K562 (cell line): Measurements from ENCODE around the gene COX7A2. TPM values are rescaled to one million over a fixed set of nuclear protein-coding genes. Genes with fewer than 3 reads are reported as not detected.

Source experiments
- ATAC-seq: fragments of 200-7000 bp; cut with Tn5 transposase; 3 replicates; pipeline ENCODE4 v1.9.1; 2020; ENCODE audit warnings: moderate library complexity
- BruUV-seq: library from RNA; stranded (reverse); fragments of 400-500 nt; replicated peaks from 2 replicates; lab custom pipeline; 2021; lab: Mats Ljungman, UMichigan
- CTCF ChIA-PET: fragments of 300-600 bp; formaldehyde crosslinking; extraction: SDS; loops from one replicate; lab custom pipeline; 2021; ENCODE audit warnings: low intra/inter-chr PET ratio; lab: Yijun Ruan, JAX
- POLR2A ChIA-PET: fragments of 300-600, 350-650 bp; sonication (Branson Sonifier 250); formaldehyde crosslinking; extraction: SDS; loops from one replicate; lab custom pipeline; 2021; ENCODE audit warnings: antibody characterized with exemption, inconsistent platforms; lab: Yijun Ruan, JAX
- DNase-seq, 4 experiments: peaks; one replicate each; pipeline versions ENCODE4 v3.0.0 to v3.0.0-alpha.2; 2011 to 2018; ENCODE audit warnings: low spot score in 3 of 4, mixed read lengths in 3 of 4; ENCODE audit errors: extremely low read depth in 1 of 4
- FAIRE-seq: peaks from 2 replicates; lab custom pipeline; 2011; peaks lifted over from hg19 to GRCh38; lab: Jason Lieb, UNC
- H2AFZ ChIP-seq: 2 replicates; pipeline ENCODE4 v1.6.0; 2011; ENCODE audit warnings: low read depth, low read length, control low read depth, inconsistent platforms
- H3K27ac ChIP-seq: fragments of 200-600 bp; 3 replicates; pipeline ENCODE4 v1.8.0; 2011; ENCODE audit warnings: low read depth, mild to moderate bottlenecking, control low read depth, inconsistent platforms, low read length, moderate library complexity, mixed read lengths; ENCODE audit errors: extremely low read depth
- H3K27me3 ChIP-seq, 2 experiments: fragments of 300-600 bp in 1 of 2; 2 replicates in 1 of 2; 3 replicates in 1 of 2; pipeline versions ENCODE4 v1.6.0 to v1.8.0; 2011; ENCODE audit warnings: inconsistent platforms in 2 of 2, low read length in 2 of 2, mild to moderate bottlenecking in 1 of 2, mixed read lengths in 1 of 2, moderate library complexity in 1 of 2; ENCODE audit not compliant: control insufficient read depth in 2 of 2, insufficient read depth in 2 of 2
- H3K36me3 ChIP-seq: fragments of 300-600 bp; 3 replicates; pipeline ENCODE4 v1.8.0; 2011; ENCODE audit warnings: mild to moderate bottlenecking, low read length, inconsistent platforms; ENCODE audit not compliant: control insufficient read depth, insufficient read depth
- H3K4me1 ChIP-seq, 2 experiments: fragments of 200-600 bp in 1 of 2; replicated peaks in 1 of 2; 2 replicates in 1 of 2; 3 replicates in 1 of 2; pipeline versions ENCODE4 v1.5.1 to v1.8.0; 2011; ENCODE audit warnings: inconsistent platforms in 2 of 2, low read length in 2 of 2, mild to moderate bottlenecking in 1 of 2, mixed read lengths in 1 of 2, moderate library complexity in 1 of 2; ENCODE audit not compliant: control insufficient read depth in 2 of 2, insufficient read depth in 2 of 2
- H3K4me2 ChIP-seq: 2 replicates; pipeline ENCODE4 v1.6.1; 2011; ENCODE audit warnings: low read length, control low read depth, inconsistent platforms, mixed read lengths; ENCODE audit not compliant: insufficient read depth
- H3K4me3 ChIP-seq: fragments of 200-600 bp; sonication (generic), shearing (Covaris generic); 2 replicates; pipeline ENCODE4 v1.5.1; 2016; ENCODE audit warnings: control low read depth, inconsistent platforms
- H3K79me2 ChIP-seq: fragments of 200-600 bp; 3 replicates; pipeline ENCODE4 v1.8.0; 2011; ENCODE audit warnings: low read length, inconsistent platforms; ENCODE audit not compliant: control insufficient read depth, insufficient read depth
- H3K9ac ChIP-seq, 2 experiments: 2 replicates each; pipeline versions ENCODE4 v1.6.0 to v1.6.1; 2011; ENCODE audit warnings: low read depth in 2 of 2, low read length in 2 of 2, control low read depth in 1 of 2, inconsistent platforms in 1 of 2, mild to moderate bottlenecking in 1 of 2, mixed read lengths in 1 of 2; ENCODE audit not compliant: insufficient read depth in 1 of 2
- H3K9me1 ChIP-seq: one replicate; pipeline ENCODE4 v1.6.0; 2011; ENCODE audit warnings: inconsistent platforms, mild to moderate bottlenecking, low read length, moderate library complexity; ENCODE audit not compliant: control insufficient read depth, insufficient read depth
- H3K9me3 ChIP-seq: replicated peaks from 2 replicates; pipeline ENCODE4 v1.5.1; 2011; ENCODE audit warnings: low read depth, low read length, inconsistent platforms; ENCODE audit not compliant: control insufficient read depth, insufficient read depth
- H4K20me1 ChIP-seq: replicated peaks from 2 replicates; pipeline ENCODE4 v1.6.1; 2011; ENCODE audit warnings: low read length, inconsistent platforms, mixed read lengths; ENCODE audit not compliant: control insufficient read depth, insufficient read depth
- ARID1B ChIP-seq: fragments of 450-650 bp; IDR thresholded peaks from 2 replicates; pipeline ENCODE4 v1.6.1; 2016; ENCODE audit warnings: antibody characterized with exemption, mild to moderate bottlenecking, inconsistent platforms
- CBFB ChIP-seq: sonication (generic); formaldehyde crosslinking; IDR thresholded peaks from 2 replicates; pipeline ENCODE4 v1.4.0; 2020; ENCODE audit warnings: mild to moderate bottlenecking, missing genetic modification reagents
- CSDE1 ChIP-seq, 2 experiments: fragments of 450-650 bp; IDR thresholded peaks; 2 replicates each; pipeline ENCODE4 v1.6.1; 2016; ENCODE audit warnings: mild to moderate bottlenecking in 1 of 2
- FOS ChIP-seq: IDR thresholded peaks from 3 replicates; pipeline ENCODE4 v1.6.1; 2011; ENCODE audit not compliant: insufficient read length; ENCODE audit errors: extremely low read depth
- HDGF ChIP-seq: fragments of 450-650 bp; IDR thresholded peaks from 2 replicates; pipeline ENCODE4 v1.6.1; 2016
- NR2C1 ChIP-seq, 2 experiments: fragments of 450-650 bp; IDR thresholded peaks; 2 replicates each; pipeline ENCODE4 v1.6.1; 2017; ENCODE audit warnings: mild to moderate bottlenecking in 2 of 2, antibody characterized with exemption in 1 of 2, inconsistent platforms in 1 of 2, missing compliant biosample characterization in 1 of 2, missing genetic modification characterization in 1 of 2
- RAD21 ChIP-seq, 2 experiments: fragments of 250-450 bp in 1 of 2; fragments of 450-650 bp in 1 of 2; sonication (Bioruptor Pico) in 1 of 2; formaldehyde crosslinking in 1 of 2; IDR thresholded peaks in 1 of 2; conservative IDR thresholded peaks in 1 of 2; 2 replicates each; pipeline versions ENCODE4 v1.4.0 to v1.8.0; 2020 to 2022; ENCODE audit warnings: mild to moderate bottlenecking in 2 of 2, moderate library complexity in 1 of 2
- SIX5 ChIP-seq, 2 experiments: IDR thresholded peaks; 2 replicates each; pipeline ENCODE4 v1.6.1; 2011; ENCODE audit warnings: low read length in 2 of 2, borderline replicate concordance in 1 of 2, low read depth in 1 of 2, mild to moderate bottlenecking in 1 of 2, moderate library complexity in 1 of 2; ENCODE audit not compliant: insufficient read depth in 1 of 2
- TFAM ChIP-seq: fragments of 250-450 bp; sonication (Bioruptor Pico); conservative IDR thresholded peaks from 2 replicates; pipeline ENCODE4 v1.5.0; 2021; ENCODE audit warnings: mild to moderate bottlenecking, moderate library complexity
- WGBS: fragments of 100-300 bp; shearing (Covaris generic); methylation state at CpG from one replicate; pipeline ENCODE4 v1.1.6; 2016; ENCODE audit warnings: low coverage, mixed read lengths; ENCODE audit not compliant: insufficient coverage; ENCODE audit errors: missing lambda C conversion rate; 5-methylcytosine and 5-hydroxymethylcytosine counted together
- in situ Hi-C: fragments of 300-500 bp; cut with MboI; formaldehyde crosslinking; loops from 4 replicates; pipeline ENCODE4 v1.15.0; 2018; ENCODE audit warnings: inconsistent platforms, mixed read lengths
- intact Hi-C: fragments of 100-400 bp; cut with micrococcal nuclease; formaldehyde crosslinking; loops from 2 replicates; pipeline ENCODE4 v1.14.2; 2022
- polyA plus RNA-seq, 8 experiments: library from polyadenylated mRNA; depleted of rRNA in 4 of 8; stranded (reverse) in 5 of 8; unstranded in 3 of 8; fragments of >200 nt; fragmentation: Nextera tagmentation in 2 of 8; fragmentation: Illumina TruSeq in 1 of 8; extraction: Ambion mirVana in 2 of 8; extraction: Trizol in 1 of 8; gene quantifications; 2 replicates each; pipeline versions ENCODE4 v1.2.1 to v1.2.3, GENCODE V29; 2011 to 2014; ENCODE audit warnings: inconsistent platforms in 1 of 8, missing spikeins in 1 of 8
- total RNA-seq, 7 experiments: library from RNA; depleted of rRNA in 6 of 7; stranded (reverse); fragments of >200 nt in 6 of 7; fragmentation: Illumina TruSeq in 2 of 7; extraction: Trizol in 2 of 7; gene quantifications; 2 replicates each; pipeline versions ENCODE4 v1.2.1 to v1.2.3, GENCODE V29; 2011 to 2021; ENCODE audit warnings: low replicate concordance in 1 of 7
- TF ChIP-seq, protein P1 (sequence below): fragments of 450-650 bp; IDR thresholded peaks from 2 replicates; pipeline ENCODE4 v1.7.1; 2018; ENCODE audit warnings: mild to moderate bottlenecking, low read depth; ENCODE audit not compliant: partially characterized antibody
- TF ChIP-seq, protein P2 (sequence below): sonication (generic); formaldehyde crosslinking; IDR thresholded peaks from 2 replicates; pipeline ENCODE4 v1.8.0; 2022; ENCODE audit warnings: missing genetic modification reagents, mild to moderate bottlenecking, moderate library complexity, borderline replicate concordance
- TF ChIP-seq, protein P3 (sequence below): sonication (generic); IDR thresholded peaks from 2 replicates; pipeline ENCODE4 v1.6.1; 2016
- TF ChIP-seq, protein P4 (sequence below): fragments of 450-650 bp; formaldehyde crosslinking; IDR thresholded peaks from 2 replicates; pipeline ENCODE4 v1.4.0; 2020; ENCODE audit warnings: mild to moderate bottlenecking, moderate library complexity

Gene COX7A2
- total and polyA plus RNA-seq, 9 of the 15 experiments (the other 6 are each of a cell fraction or from before 2014, with no cell fraction given), result 234 to 2,216 (median 585) TPM

DNA sequence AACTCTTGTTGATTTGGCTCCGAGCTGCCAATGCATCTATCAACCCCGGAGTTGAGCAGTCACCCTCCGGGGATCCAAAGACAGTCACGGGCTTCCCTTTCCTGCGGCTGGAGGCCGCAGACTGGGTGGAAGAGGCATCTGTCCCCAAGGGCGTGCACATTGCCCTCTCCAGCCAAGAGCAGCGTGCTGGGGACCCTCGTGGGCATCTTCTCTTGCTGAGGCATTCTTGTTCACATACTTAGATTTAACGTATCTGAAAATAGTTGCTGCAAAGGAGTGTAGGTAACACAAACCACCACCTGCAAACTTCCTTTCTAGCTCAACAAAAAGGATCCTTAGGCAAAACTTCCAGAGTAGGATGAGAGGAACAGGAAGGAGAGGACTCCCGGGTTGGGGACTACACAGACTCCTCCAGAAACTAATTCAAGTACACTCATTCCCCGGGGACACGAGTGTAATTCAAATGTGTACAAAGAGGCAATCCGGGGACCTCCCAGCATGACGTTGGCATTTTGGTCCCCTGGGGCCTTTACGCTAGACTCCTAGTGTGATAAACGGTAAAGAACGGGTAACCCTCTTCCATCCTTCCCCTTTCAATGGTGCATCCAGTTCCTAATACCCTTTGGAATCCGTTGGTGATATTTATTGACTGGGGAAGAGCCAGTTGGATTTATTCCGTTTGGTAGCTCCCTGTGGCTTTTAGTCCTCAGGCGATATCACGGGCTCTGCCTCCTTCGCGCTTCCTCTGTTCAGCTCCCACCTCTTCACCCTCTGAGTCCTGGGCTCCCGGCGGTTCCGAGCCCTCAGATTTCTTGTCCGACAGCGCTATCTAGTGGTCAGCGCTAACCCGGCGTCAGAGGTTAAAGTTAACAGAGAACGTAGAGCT, 35.1 kb downstream of the COX7A2 start:
- H3K9ac ChIP-seq, result no peak overlapping the region
- no peak overlapping the region for H2AFZ ChIP-seq
- H3K27me3 ChIP-seq, result peaks cover 21 to 45% of the 10 kb centered on the region in 2 experiments; a peak in 4 of 5 replicates
- H4K20me1 ChIP-seq, result 0 out of 2 replicates have a peak, but pooled peaks cover 4% of the 10 kb centered on the region
- peaks cover 0 to 10% of the 10 kb centered on the region in 2 experiments; a peak in 1 of 5 replicates for H3K4me1 ChIP-seq
- POLR2A ChIA-PET, result interaction anchor here (0.7 kb wide), 1 partner anchor 14 kb away, joined by 3 read pairs; no protein-coding TSS in a partner anchor
- ATAC-seq (peak; percentile 94), FAIRE-seq (peak; percentile 91), DNase-seq (peak; percentile 63 to 81 (median 70))
- H3K9me3 ChIP-seq, result no peaks in the 10 kb centered on the region
- CTCF ChIA-PET, result interaction anchor here (0.6 to 1.5 kb wide), 4 partner anchors 318 to 1469 kb away, joined by 3 to 12 read pairs (median 6); no protein-coding TSS in a partner anchor
- H3K79me2 ChIP-seq, result no peaks in the 10 kb centered on the region
- no peaks in the 10 kb centered on the region for H3K9me1 ChIP-seq
- 3% methylated on average over 32 of the region's 33 CpGs for WGBS
- H3K4me2 ChIP-seq, result no peak overlapping the region
- H3K36me3 ChIP-seq, result no peaks in the 10 kb centered on the region
- in situ Hi-C loops, result no loop called here
- no peak overlapping the region for H3K4me3 ChIP-seq
- no TSS peak for BruUV-seq
- H3K27ac ChIP-seq, result no peak overlapping the region
- intact Hi-C loops, result loop anchor here (1.0 to 5.0 kb wide), 6 partner anchors 318 to 1533 kb away; no protein-coding TSS in a partner anchor
- TF ChIP-seq, protein P1, sequence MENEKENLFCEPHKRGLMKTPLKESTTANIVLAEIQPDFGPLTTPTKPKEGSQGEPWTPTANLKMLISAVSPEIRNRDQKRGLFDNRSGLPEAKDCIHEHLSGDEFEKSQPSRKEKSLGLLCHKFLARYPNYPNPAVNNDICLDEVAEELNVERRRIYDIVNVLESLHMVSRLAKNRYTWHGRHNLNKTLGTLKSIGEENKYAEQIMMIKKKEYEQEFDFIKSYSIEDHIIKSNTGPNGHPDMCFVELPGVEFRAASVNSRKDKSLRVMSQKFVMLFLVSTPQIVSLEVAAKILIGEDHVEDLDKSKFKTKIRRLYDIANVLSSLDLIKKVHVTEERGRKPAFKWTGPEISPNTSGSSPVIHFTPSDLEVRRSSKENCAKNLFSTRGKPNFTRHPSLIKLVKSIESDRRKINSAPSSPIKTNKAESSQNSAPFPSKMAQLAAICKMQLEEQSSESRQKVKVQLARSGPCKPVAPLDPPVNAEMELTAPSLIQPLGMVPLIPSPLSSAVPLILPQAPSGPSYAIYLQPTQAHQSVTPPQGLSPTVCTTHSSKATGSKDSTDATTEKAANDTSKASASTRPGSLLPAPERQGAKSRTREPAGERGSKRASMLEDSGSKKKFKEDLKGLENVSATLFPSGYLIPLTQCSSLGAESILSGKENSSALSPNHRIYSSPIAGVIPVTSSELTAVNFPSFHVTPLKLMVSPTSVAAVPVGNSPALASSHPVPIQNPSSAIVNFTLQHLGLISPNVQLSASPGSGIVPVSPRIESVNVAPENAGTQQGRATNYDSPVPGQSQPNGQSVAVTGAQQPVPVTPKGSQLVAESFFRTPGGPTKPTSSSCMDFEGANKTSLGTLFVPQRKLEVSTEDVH, result no peak
- TF ChIP-seq, protein P2, sequence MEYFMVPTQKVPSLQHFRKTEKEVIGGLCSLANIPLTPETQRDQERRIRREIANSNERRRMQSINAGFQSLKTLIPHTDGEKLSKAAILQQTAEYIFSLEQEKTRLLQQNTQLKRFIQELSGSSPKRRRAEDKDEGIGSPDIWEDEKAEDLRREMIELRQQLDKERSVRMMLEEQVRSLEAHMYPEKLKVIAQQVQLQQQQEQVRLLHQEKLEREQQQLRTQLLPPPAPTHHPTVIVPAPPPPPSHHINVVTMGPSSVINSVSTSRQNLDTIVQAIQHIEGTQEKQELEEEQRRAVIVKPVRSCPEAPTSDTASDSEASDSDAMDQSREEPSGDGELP, result no peak
- peak; percentile 88 to 92 for TF ChIP-seq RAD21 (CRISPR knock-in tag; conservative IDR thresholded peaks at IDR 0.05 in 1 of 2, IDR thresholded peaks at IDR 0.05 in 1 of 2)
- TF ChIP-seq ARID1B, result no peak
- TF ChIP-seq TFAM (CRISPR knock-in tag), result no peak
- TF ChIP-seq, protein P3, sequence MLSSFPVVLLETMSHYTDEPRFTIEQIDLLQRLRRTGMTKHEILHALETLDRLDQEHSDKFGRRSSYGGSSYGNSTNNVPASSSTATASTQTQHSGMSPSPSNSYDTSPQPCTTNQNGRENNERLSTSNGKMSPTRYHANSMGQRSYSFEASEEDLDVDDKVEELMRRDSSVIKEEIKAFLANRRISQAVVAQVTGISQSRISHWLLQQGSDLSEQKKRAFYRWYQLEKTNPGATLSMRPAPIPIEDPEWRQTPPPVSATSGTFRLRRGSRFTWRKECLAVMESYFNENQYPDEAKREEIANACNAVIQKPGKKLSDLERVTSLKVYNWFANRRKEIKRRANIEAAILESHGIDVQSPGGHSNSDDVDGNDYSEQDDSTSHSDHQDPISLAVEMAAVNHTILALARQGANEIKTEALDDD, result peak; percentile 33; the same call in 1 of the 2 replicates
- TF ChIP-seq, protein P4, sequence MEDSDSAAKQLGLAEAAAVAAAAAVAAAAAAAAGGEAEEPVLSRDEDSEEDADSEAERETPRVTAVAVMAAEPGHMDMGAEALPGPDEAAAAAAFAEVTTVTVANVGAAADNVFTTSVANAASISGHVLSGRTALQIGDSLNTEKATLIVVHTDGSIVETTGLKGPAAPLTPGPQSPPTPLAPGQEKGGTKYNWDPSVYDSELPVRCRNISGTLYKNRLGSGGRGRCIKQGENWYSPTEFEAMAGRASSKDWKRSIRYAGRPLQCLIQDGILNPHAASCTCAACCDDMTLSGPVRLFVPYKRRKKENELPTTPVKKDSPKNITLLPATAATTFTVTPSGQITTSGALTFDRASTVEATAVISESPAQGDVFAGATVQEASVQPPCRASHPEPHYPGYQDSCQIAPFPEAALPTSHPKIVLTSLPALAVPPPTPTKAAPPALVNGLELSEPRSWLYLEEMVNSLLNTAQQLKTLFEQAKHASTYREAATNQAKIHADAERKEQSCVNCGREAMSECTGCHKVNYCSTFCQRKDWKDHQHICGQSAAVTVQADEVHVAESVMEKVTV, result peak; percentile 84
- TF ChIP-seq FOS, result no peak
- no peak for TF ChIP-seq HDGF
- no peak for TF ChIP-seq CBFB (CRISPR knock-in tag)
- TF ChIP-seq SIX5 (IDR thresholded peaks at IDR 0.05; ENCODE audit: borderline replicate concordance in 1 of 2, insufficient read depth in 1 of 2, low read depth in 1 of 2, low read length in 2 of 2), result no peak
- 0 out of 2 replicates have a peak, but pooled peaks have one; percentile 32 for TF ChIP-seq NR2C1 (IDR thresholded peaks at IDR 0.05)
- peak; percentile 58; the same call in 1 of the 2 replicates for TF ChIP-seq NR2C1 (tag; IDR thresholded peaks at IDR 0.05)
- no peak for TF ChIP-seq CSDE1 (IDR thresholded peaks at IDR 0.05)
